SU-DHL-6 (cell line): ENCODE results near the gene EHD4.

Experiments used
- H2AFZ ChIP-seq: fragments of 200-600 bp; sonication (generic); 2 replicates; pipeline ENCODE4 v1.6.1; 2014; ENCODE audit warnings: low read depth, mild to moderate bottlenecking, moderate library complexity, mixed read lengths, antibody characterized with exemption, low read length; ENCODE audit not compliant: severe bottlenecking
- H3F3A ChIP-seq: fragments of 200-600 bp; shearing (Covaris generic); 2 replicates; pipeline ENCODE4 v1.6.0; 2016; ENCODE audit warnings: antibody characterized with exemption, mild to moderate bottlenecking; ENCODE audit not compliant: insufficient read depth
- H3K27ac ChIP-seq: fragments of 200-600 bp; sonication (generic); 2 replicates; pipeline ENCODE4 v1.5.1; 2016; ENCODE audit warnings: low read depth, mild to moderate bottlenecking, low read length, moderate library complexity, mixed read lengths
- H3K27me3 ChIP-seq: fragments of 200-600 bp; sonication (generic), shearing (Covaris generic); 2 replicates; pipeline ENCODE4 v1.6.0; 2014; ENCODE audit warnings: mild to moderate bottlenecking, low read length
- H3K36me3 ChIP-seq: fragments of 200-600 bp; sonication (generic); 2 replicates; pipeline ENCODE4 v1.6.1; 2014; ENCODE audit warnings: mild to moderate bottlenecking, low read length, mixed read lengths
- H3K4me2 ChIP-seq: fragments of 300-600, 200-600 bp; shearing (Covaris generic), sonication (generic); 2 replicates; pipeline ENCODE4 v1.6.0; 2014; ENCODE audit warnings: low read length, low read depth, mild to moderate bottlenecking; ENCODE audit not compliant: poor library complexity, severe bottlenecking
- H3K4me3 ChIP-seq: fragments of 200-600 bp; sonication (generic); 2 replicates; pipeline ENCODE4 v1.5.1; 2014; ENCODE audit warnings: antibody characterized with exemption, low read length, mild to moderate bottlenecking, mixed read lengths; ENCODE audit not compliant: insufficient read depth, poor library complexity, severe bottlenecking
- H3K79me2 ChIP-seq: fragments of 200-600 bp; sonication (generic); 2 replicates; pipeline ENCODE4 v1.6.1; 2014; ENCODE audit warnings: mild to moderate bottlenecking, low read length, moderate library complexity; ENCODE audit not compliant: insufficient read depth
- H3K9ac ChIP-seq: fragments of 200-600 bp; sonication (generic); 2 replicates; pipeline ENCODE4 v1.7.0; 2014; ENCODE audit warnings: mild to moderate bottlenecking, low read length
- H3K9me2 ChIP-seq: fragments of 200-600 bp; sonication (generic); replicated peaks from 2 replicates; pipeline ENCODE4 v1.6.1; 2014; ENCODE audit warnings: low read length; ENCODE audit not compliant: insufficient read depth
- H3K9me3 ChIP-seq: fragments of 200-600 bp; sonication (generic); 2 replicates; pipeline ENCODE4 v1.6.1; 2014; ENCODE audit warnings: low read length, mixed read lengths; ENCODE audit not compliant: insufficient read depth
- H4K20me1 ChIP-seq: fragments of 200-600 bp; sonication (generic); 2 replicates; pipeline ENCODE4 v1.6.1; 2014; ENCODE audit warnings: low read depth, mild to moderate bottlenecking, antibody characterized with exemption, low read length, moderate library complexity, mixed read lengths
- CTCF ChIP-seq: fragments of 200-600 bp; sonication (generic); IDR thresholded peaks from one replicate; pipeline ENCODE4 v1.5.1; 2017; ENCODE audit warnings: antibody characterized with exemption, mild to moderate bottlenecking, low read length, moderate library complexity; ENCODE audit not compliant: insufficient read depth, poor library complexity, severe bottlenecking
- EZH2phosphoT487 ChIP-seq: fragments of 200-600 bp; sonication (generic), shearing (Covaris generic); conservative IDR thresholded peaks from 2 replicates; pipeline ENCODE4 v1.6.1; 2018; ENCODE audit warnings: mild to moderate bottlenecking, antibody characterized with exemption, low read length, moderate library complexity, mixed read lengths

Gene EHD4

DNA sequence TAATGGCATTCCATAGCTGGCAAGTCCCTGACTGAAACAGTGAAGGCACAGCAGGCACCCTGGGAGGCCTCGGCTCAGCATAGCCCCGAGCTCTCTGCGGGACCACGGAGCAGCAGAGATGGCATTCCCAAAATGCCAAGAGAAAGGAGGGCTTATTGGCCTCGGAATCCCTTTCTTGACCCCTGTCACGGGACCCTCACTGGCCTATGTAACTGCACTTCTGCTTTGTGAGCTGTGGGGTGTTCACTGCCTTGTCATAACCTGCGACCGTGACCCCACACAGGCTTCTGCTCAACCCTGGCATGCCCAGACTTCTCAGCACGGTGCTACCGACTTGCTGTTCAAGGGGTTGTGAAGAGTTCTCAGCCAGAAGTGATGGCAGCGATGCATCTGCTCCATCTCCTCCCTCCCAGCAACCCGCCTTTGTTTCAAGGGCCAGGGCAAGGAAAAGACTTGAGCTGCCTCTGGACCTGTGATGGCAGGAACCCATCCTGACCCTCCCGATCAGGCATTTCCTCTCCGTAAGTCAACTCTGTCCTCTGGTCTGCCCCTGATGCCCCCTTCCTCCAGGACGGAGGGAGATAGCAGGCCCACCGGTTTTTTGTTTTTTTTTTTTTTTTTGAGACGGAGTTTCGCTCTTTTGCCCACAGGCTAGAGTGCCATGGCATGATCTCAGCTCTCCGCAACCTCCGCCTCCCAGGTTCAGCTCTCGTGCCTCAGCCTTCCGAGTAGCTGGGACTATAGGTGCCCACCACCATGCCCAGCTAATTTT, 30.5 kb downstream of the EHD4 start:
- H3K27me3 ChIP-seq = no peaks in the 10 kb centered on the region
- H2AFZ ChIP-seq = no peak overlapping the region
- TF ChIP-seq CTCF (no peak), EZH2phosphoT487 (no peak)
- H3K36me3 ChIP-seq = no peaks in the 10 kb centered on the region
- H3F3A ChIP-seq = no peaks in the 10 kb centered on the region
- no peaks in the 10 kb centered on the region for H3K9me2 ChIP-seq
- no peak overlapping the region for H3K4me2 ChIP-seq
- H4K20me1 ChIP-seq = no peaks in the 10 kb centered on the region
- H3K9ac ChIP-seq = no peak overlapping the region
- no peak overlapping the region for H3K4me3 ChIP-seq
- no peak overlapping the region for H3K27ac ChIP-seq
- no peaks in the 10 kb centered on the region for H3K9me3 ChIP-seq
- no peaks in the 10 kb centered on the region for H3K79me2 ChIP-seq

GRCh38 chr15:41940441-41940857, 31.9 kb downstream of the EHD4 start:
- Histone ChIP-seq H3K27me3 (no peaks in the 10 kb centered on the region), H3K9me2 (no peaks in the 10 kb centered on the region), H3K9me3 (no peaks in the 10 kb centered on the region), H2AFZ (no peak overlapping the region), H3K36me3 (no peaks in the 10 kb centered on the region), H3K9ac (no peak overlapping the region), H3K79me2 (no peaks in the 10 kb centered on the region), H3K4me2 (no peak overlapping the region), H4K20me1 (no peaks in the 10 kb centered on the region), H3F3A (no peaks in the 10 kb centered on the region), H3K27ac (no peak overlapping the region), H3K4me3 (no peak overlapping the region)
- TF ChIP-seq EZH2phosphoT487 (no peak), CTCF (no peak)

- Histone ChIP-seq H3K4me3 (no peak overlapping the region), H2AFZ (no peak overlapping the region), H3K4me2 (no peak overlapping the region), H3K27me3 (no peaks in the 10 kb centered on the region), H3K9me2 (no peaks in the 10 kb centered on the region), H3K36me3 (no peaks in the 10 kb centered on the region), H3K9me3 (no peaks in the 10 kb centered on the region), H3K79me2 (no peaks in the 10 kb centered on the region), H4K20me1 (no peaks in the 10 kb centered on the region), H3F3A (no peaks in the 10 kb centered on the region), H3K27ac (no peak overlapping the region), H3K9ac (no peak overlapping the region)
- TF ChIP-seq CTCF (no peak), EZH2phosphoT487 (no peak)
Observed at GRCh38 chr15:41939986-41940385, 32.4 kb downstream of the EHD4 start.
